GM12874 (cell line): Measurements from ENCODE around the gene ST8SIA6.

ENCODE experiments used
- CTCF ChIP-seq: IDR thresholded peaks from 2 replicates; pipeline ENCODE4 v1.5.1; 2011; ENCODE audit warnings: low read depth, mild to moderate bottlenecking, control low read depth, low read length, moderate library complexity; ENCODE audit not compliant: insufficient read depth

The ST8SIA6 gene

GRCh38 chr10:17418249-17418648, 36.1 kb downstream of the ST8SIA6 start:
- TF ChIP-seq CTCF: no peak

GRCh38 chr10:17416442-17417211, 37.8 kb downstream of the ST8SIA6 start:
- TF ChIP-seq CTCF: no peak

GRCh38 chr10:17415046-17415658, 39.2 kb downstream of the ST8SIA6 start:
- TF ChIP-seq CTCF: no peak

GRCh38 chr10:17414484-17414883, 39.9 kb downstream of the ST8SIA6 start:
- no peak for TF ChIP-seq CTCF

- no peak for TF ChIP-seq CTCF
Observed at GRCh38 chr10:17413876-17414275, 40.5 kb downstream of the ST8SIA6 start.

GRCh38 chr10:17412323-17412722, 42.1 kb downstream of the ST8SIA6 start:
- no peak for TF ChIP-seq CTCF

GRCh38 chr10:17410907-17411306, 43.5 kb downstream of the ST8SIA6 start:
- TF ChIP-seq CTCF: no peak
